OCI-LY1 (cell line): ENCODE measurements around the gene NBEA.

Source experiments
- CTCF ChIP-seq: fragments of 200-600 bp; sonication (generic), shearing (Covaris generic); IDR thresholded peaks from 2 replicates; pipeline ENCODE4 v1.5.1; 2017; ENCODE audit warnings: mild to moderate bottlenecking, antibody characterized with exemption, low read length, moderate library complexity, mixed read lengths
- EZH2 ChIP-seq: fragments of 200-600 bp; sonication (generic), shearing (Covaris generic); IDR thresholded peaks from 2 replicates; pipeline ENCODE4 v1.8.0; 2017; ENCODE audit warnings: borderline replicate concordance, mixed run types, mild to moderate bottlenecking, antibody characterized with exemption, low read length, moderate library complexity, mixed read lengths

- no peak for TF ChIP-seq CTCF
- TF ChIP-seq EZH2: no peak
Observed at GRCh38 chr13:35659796-35660195, 717.7 kb downstream of the NBEA start.
